ENCODE data around the gene SND1. TPM values are rescaled to one million over a fixed set of nuclear protein-coding genes. Genes with fewer than 3 reads are reported as not detected.

SND1 gene
- total RNA-seq, 4 donors from 2014 or later: 64.3 to 77.0 (median 70.4) TPM

- 83 to 94% methylated on average over 1 to 2 of the region's 2 CpGs for WGBS, 2 donors (ENCODE audit: low coverage in 1 of 2)
- Histone ChIP-seq H3K4me1 (peaks cover 0 to 3% (median 0%) of the 10 kb centered on the region in 4 donors), H3K4me3 (no peak overlapping the region), H3K27ac (no peak overlapping the region), H3K9me3 (no peaks in the 10 kb centered on the region), H3K36me3 (peaks cover 0 to 9% (median 0%) of the 10 kb centered on the region in 4 donors), H3K27me3 (no peaks in the 10 kb centered on the region)
- intact Hi-C loops (cut with DNase I; ENCODE audit: low total_unique reads) (no loop called here), in situ Hi-C loops (cut with MboI; ENCODE audit: low pct_ligation_motif_present in 1 of 4, low pct_unique_long_range_greater_than_20kb in 1 of 4, low sequenced_read_pairs in 3 of 4) (no loop called here)
- no peak for TF ChIP-seq EP300 (IDR thresholded peaks at IDR 0.05; ENCODE audit: low read depth)
- no peak for TF ChIP-seq POLR2A (IDR thresholded peaks at IDR 0.05)
- TF ChIP-seq POLR2AphosphoS5 (IDR thresholded peaks at IDR 0.05): no peak
- TF ChIP-seq, protein P1, sequence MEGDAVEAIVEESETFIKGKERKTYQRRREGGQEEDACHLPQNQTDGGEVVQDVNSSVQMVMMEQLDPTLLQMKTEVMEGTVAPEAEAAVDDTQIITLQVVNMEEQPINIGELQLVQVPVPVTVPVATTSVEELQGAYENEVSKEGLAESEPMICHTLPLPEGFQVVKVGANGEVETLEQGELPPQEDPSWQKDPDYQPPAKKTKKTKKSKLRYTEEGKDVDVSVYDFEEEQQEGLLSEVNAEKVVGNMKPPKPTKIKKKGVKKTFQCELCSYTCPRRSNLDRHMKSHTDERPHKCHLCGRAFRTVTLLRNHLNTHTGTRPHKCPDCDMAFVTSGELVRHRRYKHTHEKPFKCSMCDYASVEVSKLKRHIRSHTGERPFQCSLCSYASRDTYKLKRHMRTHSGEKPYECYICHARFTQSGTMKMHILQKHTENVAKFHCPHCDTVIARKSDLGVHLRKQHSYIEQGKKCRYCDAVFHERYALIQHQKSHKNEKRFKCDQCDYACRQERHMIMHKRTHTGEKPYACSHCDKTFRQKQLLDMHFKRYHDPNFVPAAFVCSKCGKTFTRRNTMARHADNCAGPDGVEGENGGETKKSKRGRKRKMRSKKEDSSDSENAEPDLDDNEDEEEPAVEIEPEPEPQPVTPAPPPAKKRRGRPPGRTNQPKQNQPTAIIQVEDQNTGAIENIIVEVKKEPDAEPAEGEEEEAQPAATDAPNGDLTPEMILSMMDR (IDR thresholded peaks at IDR 0.05): no peak
- no peak for DNase-seq
Measured at GRCh38 chr7:127807829-127808228, 155.8 kb downstream of the SND1 start.

GRCh38 chr7:127809261-127809702, 157.3 kb downstream of the SND1 start:
- in situ Hi-C loops (cut with MboI; ENCODE audit: low pct_ligation_motif_present in 1 of 4, low pct_unique_long_range_greater_than_20kb in 1 of 4, low sequenced_read_pairs in 3 of 4): no loop called here
- TF ChIP-seq POLR2A (IDR thresholded peaks at IDR 0.05): no peak
- no peak for TF ChIP-seq POLR2AphosphoS5 (IDR thresholded peaks at IDR 0.05)
- TF ChIP-seq, protein P1 (IDR thresholded peaks at IDR 0.05): no peak
- no peak for TF ChIP-seq EP300 (IDR thresholded peaks at IDR 0.05; ENCODE audit: low read depth)
- Histone ChIP-seq H3K4me3 (no peak overlapping the region), H3K36me3 (peaks cover 0 to 9% (median 0%) of the 10 kb centered on the region in 4 donors), H3K4me1 (peaks cover 0 to 11% (median 0%) of the 10 kb centered on the region in 4 donors), H3K9me3 (no peaks in the 10 kb centered on the region), H3K27me3 (no peaks in the 10 kb centered on the region), H3K27ac (no peak overlapping the region)
- no peak for DNase-seq
- intact Hi-C loops (cut with DNase I; ENCODE audit: low total_unique reads): no loop called here
- WGBS, 2 donors (ENCODE audit: low coverage in 1 of 2): 46 to 100% methylated on average over 1 to 3 of the region's 3 CpGs

GRCh38 chr7:127810113-127810512, 158.1 kb downstream of the SND1 start:
- H3K9me3 ChIP-seq: no peaks in the 10 kb centered on the region
- no peak overlapping the region for H3K4me3 ChIP-seq
- in situ Hi-C loops (cut with MboI; ENCODE audit: low pct_ligation_motif_present in 1 of 4, low pct_unique_long_range_greater_than_20kb in 1 of 4, low sequenced_read_pairs in 3 of 4) (no loop called here), intact Hi-C loops (cut with DNase I; ENCODE audit: low total_unique reads) (no loop called here)
- no peak overlapping the region for H3K27ac ChIP-seq
- peaks cover 0 to 9% (median 0%) of the 10 kb centered on the region in 4 donors for H3K36me3 ChIP-seq
- no peak for TF ChIP-seq POLR2A (IDR thresholded peaks at IDR 0.05)
- no peak for TF ChIP-seq POLR2AphosphoS5 (IDR thresholded peaks at IDR 0.05)
- TF ChIP-seq, protein P1 (IDR thresholded peaks at IDR 0.05): no peak
- no peak for TF ChIP-seq EP300 (IDR thresholded peaks at IDR 0.05; ENCODE audit: low read depth)
- 87 to 100% methylated on average over 2 of the region's 2 CpGs for WGBS, 2 donors (ENCODE audit: low coverage in 1 of 2)
- no peaks in the 10 kb centered on the region for H3K27me3 ChIP-seq
- no peak for DNase-seq
- H3K4me1 ChIP-seq: peaks cover 0 to 14% (median 0%) of the 10 kb centered on the region in 4 donors

DNA sequence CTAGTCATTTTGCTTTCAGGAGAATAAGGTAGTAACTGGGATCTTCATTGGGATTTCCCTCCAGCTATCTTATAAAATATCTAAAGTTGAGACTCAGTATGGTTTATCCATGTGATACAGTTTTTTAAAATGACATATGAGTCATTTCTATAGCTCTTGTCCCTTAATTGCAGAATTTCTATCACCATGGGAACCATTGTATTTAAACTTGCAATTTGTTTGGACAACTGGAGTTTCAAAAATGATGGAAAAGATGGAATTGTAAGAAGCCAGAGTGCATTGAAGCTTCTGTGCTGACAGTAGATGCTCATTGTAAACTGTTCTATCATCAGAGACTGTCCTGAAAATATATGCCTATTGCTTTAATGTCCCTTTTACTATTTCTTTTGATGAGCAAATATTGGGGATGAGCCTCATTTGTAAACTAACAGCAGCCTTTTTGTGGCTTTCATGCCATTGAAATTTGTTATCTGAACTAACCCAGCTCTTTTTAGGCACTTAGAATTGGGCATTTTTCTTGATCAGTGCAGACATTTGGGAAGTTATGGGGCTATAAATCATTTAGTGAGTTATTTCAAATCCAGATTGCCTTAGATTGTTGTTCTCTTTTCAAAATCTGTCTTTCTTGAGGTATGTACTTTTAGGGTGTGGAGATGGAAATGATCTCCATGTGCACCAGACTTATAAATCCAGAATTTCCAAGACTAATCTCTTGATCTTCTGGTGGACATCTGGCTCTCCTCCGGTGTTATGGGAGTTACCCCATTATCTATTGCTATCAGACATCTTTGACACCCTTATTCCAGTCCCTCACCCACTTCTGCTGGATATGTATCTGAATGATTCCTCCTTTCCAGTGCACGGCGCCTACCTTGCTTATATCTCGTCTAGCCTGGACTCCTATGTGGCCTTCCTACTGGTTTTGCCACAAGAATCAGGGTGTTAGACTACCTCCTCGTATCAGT, 159.0 kb downstream of the SND1 start:
- 95 to 97% methylated on average over 5 of the region's 5 CpGs for WGBS, 2 donors (ENCODE audit: low coverage in 1 of 2)
- H3K4me1 ChIP-seq: peaks cover 0 to 14% (median 0%) of the 10 kb centered on the region in 4 donors
- in situ Hi-C loops (cut with MboI; ENCODE audit: low pct_ligation_motif_present in 1 of 4, low pct_unique_long_range_greater_than_20kb in 1 of 4, low sequenced_read_pairs in 3 of 4) (no loop called here), intact Hi-C loops (cut with DNase I; ENCODE audit: low total_unique reads) (no loop called here)
- TF ChIP-seq EP300 (IDR thresholded peaks at IDR 0.05; ENCODE audit: low read depth): no peak
- H3K27ac ChIP-seq: no peak overlapping the region
- no peaks in the 10 kb centered on the region for H3K9me3 ChIP-seq
- H3K27me3 ChIP-seq: no peaks in the 10 kb centered on the region
- DNase-seq: no peak
- H3K36me3 ChIP-seq: peaks cover 0 to 9% (median 0%) of the 10 kb centered on the region in 4 donors
- no peak overlapping the region for H3K4me3 ChIP-seq

Data from transverse colon (tissue), 4 donors.